ENCODE data around the gene CADM4.

DNA sequence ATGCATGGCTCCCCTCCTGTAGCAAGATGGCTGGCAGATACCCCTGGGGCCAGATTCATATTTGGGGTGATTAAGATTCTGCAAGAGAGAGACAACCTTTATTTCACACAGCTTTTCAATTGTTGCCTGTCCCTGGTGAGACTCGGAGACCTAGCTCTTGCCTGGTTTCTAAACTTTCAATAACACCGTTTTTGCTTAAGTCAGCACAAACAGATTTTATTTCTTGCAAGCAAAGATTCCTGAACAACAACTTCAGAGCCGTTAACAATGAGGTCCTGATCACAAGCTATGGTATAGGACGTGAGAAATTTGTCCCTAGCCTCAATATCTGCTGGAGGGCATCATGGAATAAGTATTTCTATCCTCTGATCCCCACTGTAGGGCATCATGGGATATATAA is 2.9 kb upstream of the CADM4 start:
- no peak for TF ChIP-seq EZH2phosphoT487 (IDR thresholded peaks at IDR 0.05)
- TF ChIP-seq, protein P1, sequence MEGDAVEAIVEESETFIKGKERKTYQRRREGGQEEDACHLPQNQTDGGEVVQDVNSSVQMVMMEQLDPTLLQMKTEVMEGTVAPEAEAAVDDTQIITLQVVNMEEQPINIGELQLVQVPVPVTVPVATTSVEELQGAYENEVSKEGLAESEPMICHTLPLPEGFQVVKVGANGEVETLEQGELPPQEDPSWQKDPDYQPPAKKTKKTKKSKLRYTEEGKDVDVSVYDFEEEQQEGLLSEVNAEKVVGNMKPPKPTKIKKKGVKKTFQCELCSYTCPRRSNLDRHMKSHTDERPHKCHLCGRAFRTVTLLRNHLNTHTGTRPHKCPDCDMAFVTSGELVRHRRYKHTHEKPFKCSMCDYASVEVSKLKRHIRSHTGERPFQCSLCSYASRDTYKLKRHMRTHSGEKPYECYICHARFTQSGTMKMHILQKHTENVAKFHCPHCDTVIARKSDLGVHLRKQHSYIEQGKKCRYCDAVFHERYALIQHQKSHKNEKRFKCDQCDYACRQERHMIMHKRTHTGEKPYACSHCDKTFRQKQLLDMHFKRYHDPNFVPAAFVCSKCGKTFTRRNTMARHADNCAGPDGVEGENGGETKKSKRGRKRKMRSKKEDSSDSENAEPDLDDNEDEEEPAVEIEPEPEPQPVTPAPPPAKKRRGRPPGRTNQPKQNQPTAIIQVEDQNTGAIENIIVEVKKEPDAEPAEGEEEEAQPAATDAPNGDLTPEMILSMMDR (IDR thresholded peaks at IDR 0.05): no peak

All from neural progenitor cell (in vitro differentiated cells).